GM23248 (cell line): ENCODE results near the gene C1orf167. TPM values are rescaled to one million over a fixed set of nuclear protein-coding genes. Genes with fewer than 3 reads are reported as not detected.

Source experiments
- DNase-seq: peaks from one replicate; pipeline ENCODE4 v3.0.0-alpha.2; 2015
- H2AFZ ChIP-seq: fragments of 200-600 bp; sonication (generic); 2 replicates; pipeline ENCODE4 v1.6.1; 2016; ENCODE audit warnings: antibody characterized with exemption
- H3F3A ChIP-seq: fragments of 200-600 bp; sonication (generic); 2 replicates; pipeline ENCODE4 v1.6.1; 2016; ENCODE audit warnings: mild to moderate bottlenecking, antibody characterized with exemption, mixed run types; ENCODE audit not compliant: insufficient read depth
- H3K27ac ChIP-seq: fragments of 200-600 bp; sonication (generic); 2 replicates; pipeline ENCODE4 v1.5.1; 2016; ENCODE audit warnings: mild to moderate bottlenecking
- H3K27me3 ChIP-seq: fragments of 200-600 bp; sonication (generic); replicated peaks from 2 replicates; pipeline ENCODE4 v1.6.1; 2016; ENCODE audit warnings: mild to moderate bottlenecking; ENCODE audit not compliant: insufficient read depth
- H3K36me3 ChIP-seq: fragments of 200-600 bp; sonication (generic); 2 replicates; pipeline ENCODE4 v1.6.1; 2016; ENCODE audit warnings: low read depth, mild to moderate bottlenecking
- H3K4me1 ChIP-seq: fragments of 200-600 bp; sonication (generic); 2 replicates; pipeline ENCODE4 v1.6.1; 2016; ENCODE audit warnings: mild to moderate bottlenecking; ENCODE audit not compliant: insufficient read depth
- H3K4me2 ChIP-seq: fragments of 200-600 bp; sonication (generic); one replicate; pipeline ENCODE4 v1.6.1; 2016; ENCODE audit warnings: mild to moderate bottlenecking; ENCODE audit not compliant: unreplicated experiment
- H3K4me3 ChIP-seq: fragments of 200-600 bp; sonication (generic); 2 replicates; pipeline ENCODE4 v1.5.1; 2016; ENCODE audit warnings: mild to moderate bottlenecking
- H3K79me2 ChIP-seq: fragments of 200-600 bp; sonication (generic); 2 replicates; pipeline ENCODE4 v1.6.1; 2016; ENCODE audit warnings: mild to moderate bottlenecking; ENCODE audit not compliant: insufficient read depth
- H3K9ac ChIP-seq: fragments of 200-600 bp; sonication (generic); 2 replicates; pipeline ENCODE4 v1.6.1; 2016; ENCODE audit warnings: mild to moderate bottlenecking
- H3K9me2 ChIP-seq: fragments of 200-600 bp; sonication (generic); 2 replicates; pipeline ENCODE4 v1.6.1; 2016; ENCODE audit warnings: mixed run types, mild to moderate bottlenecking, moderate library complexity; ENCODE audit not compliant: insufficient read depth
- H3K9me3 ChIP-seq: fragments of 200-600 bp; sonication (generic); one replicate; pipeline ENCODE4 v1.6.1; 2017; ENCODE audit warnings: low read depth
- H4K20me1 ChIP-seq: fragments of 200-600 bp; sonication (generic); 2 replicates; pipeline ENCODE4 v1.6.0; 2016; ENCODE audit not compliant: insufficient read depth
- EZH2 ChIP-seq: fragments of 200-600 bp; sonication (generic); IDR thresholded peaks from 2 replicates; pipeline ENCODE4 v1.6.1; 2018; ENCODE audit warnings: antibody characterized with exemption, mild to moderate bottlenecking; ENCODE audit not compliant: insufficient read depth, poor library complexity, severe bottlenecking
- EZH2phosphoT487 ChIP-seq: fragments of 200-600 bp; sonication (generic); IDR thresholded peaks from 2 replicates; pipeline ENCODE4 v1.6.1; 2018; ENCODE audit warnings: antibody characterized with exemption, moderate library complexity, mild to moderate bottlenecking, low read depth; ENCODE audit not compliant: insufficient read depth
- WGBS, 2 experiments: methylation state at CpG; one replicate each; pipeline ENCODE4 v1.1.6; 2015 to 2017; ENCODE audit warnings: low lambda C conversion rate in 2 of 2, low coverage in 1 of 2; ENCODE audit errors: missing lambda C conversion rate in 2 of 2; 5-methylcytosine and 5-hydroxymethylcytosine counted together
- in situ Hi-C: fragments of 300-500 bp; cut with MboI; formaldehyde crosslinking; loops from 2 replicates; pipeline ENCODE4 v1.15.0; 2020
- polyA plus RNA-seq: library from polyadenylated mRNA; unstranded; fragments of >200 nt; fragmentation: Nextera tagmentation; extraction: Ambion mirVana; gene quantifications from 2 replicates; pipeline ENCODE4 v1.2.1, GENCODE V29; 2016
- total RNA-seq: library from RNA; depleted of rRNA; stranded (reverse); fragments of >200 nt; shearing (Covaris generic); gene quantifications from 2 replicates; pipeline ENCODE4 v1.2.3, GENCODE V29; 2014

Gene C1orf167
- total and polyA plus RNA-seq, 2 experiments from 2014 or later: 0.43 TPM; not detected in 1

GRCh38 chr1:11722538-11722937 is 39.5 kb upstream of the C1orf167 start:
- no peak overlapping the region for H3K4me3 ChIP-seq
- no peak overlapping the region for H3K9ac ChIP-seq
- no peaks in the 10 kb centered on the region for H3K4me1 ChIP-seq
- H3K27ac ChIP-seq: no peak overlapping the region
- no peak for TF ChIP-seq EZH2
- TF ChIP-seq EZH2phosphoT487: no peak
- in situ Hi-C loops: no loop called here
- H4K20me1 ChIP-seq: no peaks in the 10 kb centered on the region
- WGBS, 2 experiments: 35 to 58% methylated on average over 2 of the region's 2 CpGs
- H3K27me3 ChIP-seq: 0 out of 2 replicates have a peak, but pooled peaks cover 5% of the 10 kb centered on the region
- H3K9me2 ChIP-seq: no peaks in the 10 kb centered on the region
- no peak overlapping the region for H3K4me2 ChIP-seq
- H2AFZ ChIP-seq: no peak overlapping the region
- H3K9me3 ChIP-seq: no peaks in the 10 kb centered on the region
- H3K36me3 ChIP-seq: no peaks in the 10 kb centered on the region
- no peaks in the 10 kb centered on the region for H3F3A ChIP-seq
- no peak for DNase-seq
- no peaks in the 10 kb centered on the region for H3K79me2 ChIP-seq

- 73 to 82% methylated on average over 5 of the region's 5 CpGs for WGBS, 2 experiments
- no peak overlapping the region for H3K4me3 ChIP-seq
- H3K9ac ChIP-seq: no peak overlapping the region
- no peak overlapping the region for H3K27ac ChIP-seq
- no peak overlapping the region for H3K4me2 ChIP-seq
- H3K27me3 ChIP-seq: 0 out of 2 replicates have a peak, but pooled peaks cover 5% of the 10 kb centered on the region
- H3K9me2 ChIP-seq: no peaks in the 10 kb centered on the region
- H3K36me3 ChIP-seq: no peaks in the 10 kb centered on the region
- no peaks in the 10 kb centered on the region for H4K20me1 ChIP-seq
- no peak for TF ChIP-seq EZH2
- TF ChIP-seq EZH2phosphoT487: no peak
- H3K9me3 ChIP-seq: no peaks in the 10 kb centered on the region
- in situ Hi-C loops: no loop called here
- no peak overlapping the region for H2AFZ ChIP-seq
- 0 out of 2 replicates have a peak, but pooled peaks cover 4% of the 10 kb centered on the region for H3F3A ChIP-seq
- DNase-seq: no peak
- no peaks in the 10 kb centered on the region for H3K79me2 ChIP-seq
- peaks cover 3% of the 10 kb centered on the region for H3K4me1 ChIP-seq
These were observed 36.4 kb upstream of the C1orf167 start for GRCh38 chr1:11725616-11726015.

- Histone ChIP-seq H3F3A (0 out of 2 replicates have a peak, but pooled peaks cover 4% of the 10 kb centered on the region), H3K9me3 (no peaks in the 10 kb centered on the region), H3K9ac (no peak overlapping the region), H3K9me2 (no peaks in the 10 kb centered on the region), H3K36me3 (no peaks in the 10 kb centered on the region), H3K27me3 (0 out of 2 replicates have a peak, but pooled peaks cover 4% of the 10 kb centered on the region), H3K4me3 (no peak overlapping the region), H4K20me1 (no peaks in the 10 kb centered on the region), H3K27ac (no peak overlapping the region), H3K4me2 (no peak overlapping the region), H2AFZ (no peak overlapping the region), H3K4me1 (peaks cover 14% of the 10 kb centered on the region), H3K79me2 (no peaks in the 10 kb centered on the region)
- in situ Hi-C loops: no loop called here
- TF ChIP-seq EZH2: no peak
- no peak for TF ChIP-seq EZH2phosphoT487
- WGBS, 2 experiments: 96 to 97% methylated on average over 4 of the region's 4 CpGs
- DNase-seq: no peak
These were observed 34.9 kb upstream of the C1orf167 start for GRCh38 chr1:11727119-11727518.

- peak; percentile 42 for DNase-seq
- in situ Hi-C loops: no loop called here
- Histone ChIP-seq H3K36me3 (no peaks in the 10 kb centered on the region), H3K9me3 (no peaks in the 10 kb centered on the region), H3K27ac (no peak overlapping the region), H3K4me3 (no peak overlapping the region), H3K4me2 (no peak overlapping the region), H3K9me2 (no peaks in the 10 kb centered on the region), H3K79me2 (no peaks in the 10 kb centered on the region), H4K20me1 (no peaks in the 10 kb centered on the region), H3K4me1 (peaks cover 18% of the 10 kb centered on the region), H2AFZ (no peak overlapping the region), H3K27me3 (no peaks in the 10 kb centered on the region), H3K9ac (no peak overlapping the region), H3F3A (0 out of 2 replicates have a peak, but pooled peaks cover 4% of the 10 kb centered on the region)
- WGBS, 2 experiments: 98 to 100% methylated on average over 4 of the region's 4 CpGs
- TF ChIP-seq EZH2phosphoT487 (no peak), EZH2 (no peak)
These were observed 33.7 kb upstream of the C1orf167 start for GRCh38 chr1:11728126-11728806.

GRCh38 chr1:11729155-11729497 is 32.9 kb upstream of the C1orf167 start:
- Histone ChIP-seq H3K79me2 (no peaks in the 10 kb centered on the region), H3K27ac (no peak overlapping the region), H3F3A (0 out of 2 replicates have a peak, but pooled peaks cover 4% of the 10 kb centered on the region), H3K27me3 (no peaks in the 10 kb centered on the region), H3K9me3 (no peaks in the 10 kb centered on the region), H4K20me1 (no peaks in the 10 kb centered on the region), H3K9me2 (no peaks in the 10 kb centered on the region), H2AFZ (no peak overlapping the region), H3K9ac (no peak overlapping the region), H3K4me1 (peaks cover 18% of the 10 kb centered on the region), H3K4me2 (no peak overlapping the region), H3K36me3 (no peaks in the 10 kb centered on the region), H3K4me3 (no peak overlapping the region)
- no peak for TF ChIP-seq EZH2phosphoT487
- TF ChIP-seq EZH2: no peak
- in situ Hi-C loops: no loop called here
- 89 to 93% methylated on average over 11 of the region's 11 CpGs for WGBS, 2 experiments
- DNase-seq: no peak
